Esophagus (tissue), 2 donors: ENCODE data around the gene UHRF1. TPM values are rescaled to one million over a fixed set of nuclear protein-coding genes. Genes with fewer than 3 reads are reported as not detected.
"Not testable (repeated sequence)": the region's sequence is repeated elsewhere in the genome, so short reads cannot be mapped to it uniquely, and the experiment has no call there.

Experiments
- H3K27ac ChIP-seq, 2 donors: one replicate each; pipeline ENCODE4 v1.5.1; 2013; ENCODE audit warnings: low read depth in 2 of 2, mild to moderate bottlenecking in 2 of 2, inconsistent platforms in 1 of 2, low read length in 1 of 2, moderate library complexity in 1 of 2
- H3K27me3 ChIP-seq, 2 donors: one replicate each; pipeline ENCODE4 v1.6.1; 2013; ENCODE audit warnings: low read length in 2 of 2, control low read depth in 1 of 2, mild to moderate bottlenecking in 1 of 2; ENCODE audit not compliant: insufficient read depth in 2 of 2, control insufficient read depth in 1 of 2
- H3K36me3 ChIP-seq, 2 donors: one replicate each; pipeline ENCODE4 v1.6.1; 2013; ENCODE audit warnings: low read length in 1 of 2; ENCODE audit not compliant: control insufficient read depth in 2 of 2, insufficient read depth in 2 of 2
- H3K4me1 ChIP-seq, 2 donors: one replicate each; pipeline ENCODE4 v1.6.1; 2013; ENCODE audit warnings: low read length in 1 of 2; ENCODE audit not compliant: control insufficient read depth in 2 of 2, insufficient read depth in 2 of 2
- H3K4me3 ChIP-seq, 2 donors: one replicate each; pipeline ENCODE4 v1.5.1; 2013; ENCODE audit warnings: low read length in 2 of 2, mild to moderate bottlenecking in 2 of 2, low read depth in 1 of 2, moderate library complexity in 1 of 2
- H3K9me3 ChIP-seq, 2 donors: one replicate each; pipeline ENCODE4 v1.6.1; 2013; ENCODE audit warnings: mild to moderate bottlenecking in 2 of 2, low read depth in 1 of 2, low read length in 1 of 2, moderate library complexity in 1 of 2; ENCODE audit not compliant: control insufficient read depth in 2 of 2, insufficient read depth in 1 of 2
- WGBS, 2 donors: extraction: QIAGEN DNeasy Blood & Tissue Kit; methylation state at CpG; one replicate each; pipeline ENCODE4 v1.1.7; 2013; 5-methylcytosine and 5-hydroxymethylcytosine counted together
- polyA plus RNA-seq, 2 donors: library from polyadenylated mRNA; stranded (reverse); fragments of 200-250 nt; gene quantifications; one replicate each; pipeline ENCODE4 v1.2.3, GENCODE V29; 2013
- donor health status: healthy with polysubstance abuse.
- donor health status: Bipolar disorder and iron deficiency.

UHRF1 gene
- polyA plus RNA-seq, 2 donors = 7.8 to 10.0 TPM

DNA sequence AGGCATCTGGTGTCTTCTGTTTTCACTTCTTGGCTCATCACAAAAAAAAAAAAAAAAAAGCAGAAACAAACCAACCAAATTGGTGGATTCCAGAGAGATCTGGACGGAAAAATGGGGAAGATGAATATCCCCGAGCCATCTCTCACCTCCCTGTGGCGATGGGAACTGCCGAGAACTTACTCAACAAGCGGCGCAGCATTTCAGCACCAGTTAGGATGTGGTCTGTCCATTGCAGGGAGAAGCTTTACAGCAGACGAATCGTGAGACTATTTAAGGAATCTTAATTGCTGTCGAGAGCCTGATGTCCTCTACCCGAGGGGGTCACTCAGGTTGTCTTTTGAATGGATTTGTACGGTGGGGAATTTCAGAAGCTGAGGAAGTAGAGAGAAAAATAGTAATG, 42.4 kb downstream of the UHRF1 start:
- Histone ChIP-seq H3K9me3 (no peaks in the 10 kb centered on the region), H3K27me3 (no peaks in the 10 kb centered on the region), H3K27ac (no peak overlapping the region), H3K36me3 (no peaks in the 10 kb centered on the region), H3K4me1 (no peaks in the 10 kb centered on the region), H3K4me3 (no peak overlapping the region)
- WGBS, 2 donors = 90 to 91% methylated on average over 11 of the region's 11 CpGs

DNA sequence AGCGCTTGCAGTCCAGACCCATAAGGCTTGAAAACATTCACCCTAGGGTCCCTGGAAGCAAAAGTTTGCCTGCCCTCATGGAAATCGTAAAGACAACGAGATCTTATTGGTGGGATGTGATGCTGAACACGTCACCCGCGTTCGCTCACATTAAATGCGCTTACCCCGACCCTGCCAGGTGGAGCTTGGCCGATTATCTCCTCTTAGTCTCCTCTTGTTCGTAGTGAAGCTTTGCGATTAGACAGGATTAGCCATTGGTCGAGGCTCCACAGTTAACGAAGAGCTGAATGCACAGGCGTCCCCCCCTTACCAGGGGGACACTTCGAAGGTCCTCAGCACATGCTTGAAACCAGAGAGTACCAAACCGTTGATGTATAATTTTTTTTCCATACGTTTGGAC, 43.6 kb downstream of the UHRF1 start:
- no peaks in the 10 kb centered on the region for H3K9me3 ChIP-seq
- no peaks in the 10 kb centered on the region for H3K27me3 ChIP-seq
- H3K36me3 ChIP-seq = no peaks in the 10 kb centered on the region
- WGBS, 2 donors = 96% methylated on average over 18 of the region's 18 CpGs
- H3K4me3 ChIP-seq = no peak overlapping the region
- no peaks in the 10 kb centered on the region for H3K4me1 ChIP-seq
- no peak overlapping the region for H3K27ac ChIP-seq

DNA sequence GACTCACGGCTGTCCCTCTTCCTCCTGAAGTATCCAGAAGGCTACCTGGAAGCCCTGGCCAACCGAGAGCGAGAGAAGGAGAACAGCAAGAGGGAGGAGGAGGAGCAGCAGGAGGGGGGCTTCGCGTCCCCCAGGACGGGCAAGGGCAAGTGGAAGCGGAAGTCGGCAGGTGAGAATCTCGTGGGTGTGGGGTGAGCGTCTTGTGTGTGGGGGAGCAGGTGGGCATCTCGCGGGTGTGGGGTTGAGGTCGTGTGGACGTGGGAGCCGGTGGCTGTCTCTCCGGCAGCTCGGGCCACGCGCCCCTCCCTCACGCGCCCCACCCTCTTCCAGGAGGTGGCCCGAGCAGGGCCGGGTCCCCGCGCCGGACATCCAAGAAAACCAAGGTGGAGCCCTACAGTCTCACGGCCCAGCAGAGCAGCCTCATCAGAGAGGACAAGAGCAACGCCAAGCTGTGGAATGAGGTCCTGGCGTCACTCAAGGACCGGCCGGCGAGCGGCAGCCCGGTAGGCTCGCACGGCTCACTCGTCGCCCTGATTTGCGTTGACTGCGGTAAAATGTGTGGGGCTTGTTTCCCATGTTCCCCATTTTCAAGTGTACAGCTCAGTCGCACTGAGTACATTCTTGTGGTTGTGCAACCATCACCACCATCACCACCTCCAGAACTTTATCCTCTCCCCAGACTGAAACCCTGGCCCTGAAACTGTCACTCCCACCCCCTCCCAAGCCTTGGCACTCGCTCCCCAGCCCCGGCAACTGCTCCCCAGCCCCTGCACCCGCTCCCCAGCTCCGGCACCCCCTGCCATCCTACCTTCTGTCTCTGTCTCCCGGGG, 45.2 kb downstream of the UHRF1 start:
- not testable (repeated sequence) for H3K36me3 ChIP-seq, H3K27ac ChIP-seq, H3K27me3 ChIP-seq, H3K9me3 ChIP-seq, H3K4me1 ChIP-seq, H3K4me3 ChIP-seq
- WGBS, 2 donors = 92 to 94% methylated on average over 37 to 46 of the region's 46 CpGs

DNA sequence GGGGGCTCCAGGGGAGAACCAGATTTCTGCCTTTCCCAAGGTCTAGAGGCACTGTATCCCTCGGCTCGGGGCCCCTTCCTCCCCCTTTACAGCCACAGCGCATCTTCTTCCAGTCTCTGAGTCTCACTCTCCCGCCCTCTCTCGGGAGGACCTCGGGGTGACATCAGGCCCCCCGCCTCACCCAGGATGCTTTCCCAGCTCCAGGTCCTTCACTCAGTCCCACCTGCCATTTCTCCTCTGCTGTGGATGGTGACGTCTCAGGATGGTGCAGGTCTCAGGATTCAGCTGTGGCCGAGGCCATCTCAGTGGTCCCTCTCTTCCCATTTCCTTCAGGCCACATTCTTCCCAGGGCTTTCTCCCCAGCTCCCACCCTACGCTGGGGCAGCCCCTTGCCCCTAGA, 46.0 kb downstream of the UHRF1 start:
- H3K36me3 ChIP-seq = peaks cover 0 to 2% of the 10 kb centered on the region in 2 donors
- 95 to 98% methylated on average over 10 of the region's 10 CpGs for WGBS, 2 donors
- no peak overlapping the region for H3K27ac ChIP-seq
- H3K4me3 ChIP-seq = no peak overlapping the region
- H3K27me3 ChIP-seq = no peaks in the 10 kb centered on the region
- H3K9me3 ChIP-seq = no peaks in the 10 kb centered on the region
- no peaks in the 10 kb centered on the region for H3K4me1 ChIP-seq

DNA sequence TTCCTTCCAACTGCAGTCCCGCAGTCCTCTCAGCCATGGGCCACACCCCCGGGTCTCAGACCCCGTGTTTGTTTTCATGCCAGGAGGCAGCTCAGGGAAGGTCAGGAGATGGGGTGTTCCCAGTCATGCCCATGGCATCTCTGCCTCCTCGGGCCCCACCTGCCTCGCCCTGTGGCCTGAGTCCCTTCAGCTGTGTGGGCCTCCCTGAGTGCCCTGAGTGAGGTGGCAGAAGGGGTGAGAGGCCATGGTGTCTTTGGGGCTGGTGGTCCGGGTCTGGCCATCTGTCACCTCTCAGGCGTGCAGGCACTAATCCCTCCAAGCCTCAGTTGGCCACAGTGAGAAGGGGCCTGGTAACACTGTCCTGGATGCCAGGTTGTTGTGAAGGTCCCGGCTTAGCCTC, 48.7 kb downstream of the UHRF1 start:
- WGBS, 2 donors = 94% methylated on average over 8 of the region's 8 CpGs
- Histone ChIP-seq H3K9me3 (no peaks in the 10 kb centered on the region), H3K27ac (no peak overlapping the region), H3K27me3 (no peaks in the 10 kb centered on the region), H3K36me3 (peaks cover 0 to 2% of the 10 kb centered on the region in 2 donors), H3K4me1 (no peaks in the 10 kb centered on the region), H3K4me3 (no peak overlapping the region)

DNA sequence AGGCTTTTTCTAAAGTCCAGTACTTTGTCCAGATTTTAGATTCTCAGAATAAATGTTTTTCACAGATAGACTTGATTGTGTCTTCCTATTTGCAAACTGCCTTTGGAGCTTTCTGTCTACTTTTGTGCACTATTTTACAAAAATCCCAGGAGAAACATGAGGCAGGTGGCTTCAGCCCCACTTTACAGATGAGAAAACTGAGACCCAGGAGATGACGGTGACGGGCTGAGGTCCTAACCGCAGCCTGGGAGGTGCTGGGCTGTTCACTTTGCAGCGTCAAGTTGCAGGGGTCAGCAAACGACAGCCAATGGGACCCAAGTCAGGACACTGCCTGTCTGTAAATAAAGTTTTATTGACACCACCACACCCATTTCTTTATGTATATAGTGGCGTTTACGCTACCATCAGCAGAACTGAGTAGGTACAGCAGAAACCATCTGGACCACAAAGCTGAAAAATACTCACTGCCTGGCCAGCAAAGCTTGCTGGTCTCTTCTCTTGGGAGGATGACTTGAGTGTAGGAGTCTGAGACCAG, 52.9 kb downstream of the UHRF1 start:
- Histone ChIP-seq H3K4me1 (no peaks in the 10 kb centered on the region), H3K36me3 (peaks cover 0 to 2% of the 10 kb centered on the region in 2 donors), H3K4me3 (no peak overlapping the region), H3K27me3 (no peaks in the 10 kb centered on the region), H3K27ac (no peak overlapping the region), H3K9me3 (no peaks in the 10 kb centered on the region)
- WGBS, 2 donors = 96 to 97% methylated on average over 7 of the region's 7 CpGs

DNA sequence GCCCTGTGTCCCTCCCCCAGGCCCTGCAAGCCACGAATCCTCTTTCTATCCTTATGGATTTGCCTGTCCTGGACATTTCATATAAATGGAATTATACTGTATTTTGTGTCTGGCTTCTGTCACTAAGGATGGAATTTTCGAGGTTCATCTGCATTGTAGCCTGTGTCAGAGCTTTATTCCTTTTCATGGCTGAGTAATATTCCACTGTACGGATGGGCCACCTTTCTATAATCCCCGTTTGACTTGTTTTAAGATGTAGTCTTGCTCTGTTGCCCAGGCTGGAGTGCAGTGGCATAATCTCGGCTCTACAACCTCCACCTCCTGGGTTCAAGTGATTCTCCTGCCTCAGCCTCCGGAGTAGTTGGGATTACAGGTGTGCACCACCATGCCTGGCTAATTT, 55.8 kb downstream of the UHRF1 start:
- Histone ChIP-seq H3K27me3 (no peaks in the 10 kb centered on the region), H3K36me3 (no peaks in the 10 kb centered on the region), H3K4me3 (no peak overlapping the region), H3K27ac (no peak overlapping the region), H3K4me1 (peaks cover 0 to 3% of the 10 kb centered on the region in 2 donors), H3K9me3 (no peaks in the 10 kb centered on the region)
- 95 to 98% methylated on average over 6 of the region's 6 CpGs for WGBS, 2 donors

DNA sequence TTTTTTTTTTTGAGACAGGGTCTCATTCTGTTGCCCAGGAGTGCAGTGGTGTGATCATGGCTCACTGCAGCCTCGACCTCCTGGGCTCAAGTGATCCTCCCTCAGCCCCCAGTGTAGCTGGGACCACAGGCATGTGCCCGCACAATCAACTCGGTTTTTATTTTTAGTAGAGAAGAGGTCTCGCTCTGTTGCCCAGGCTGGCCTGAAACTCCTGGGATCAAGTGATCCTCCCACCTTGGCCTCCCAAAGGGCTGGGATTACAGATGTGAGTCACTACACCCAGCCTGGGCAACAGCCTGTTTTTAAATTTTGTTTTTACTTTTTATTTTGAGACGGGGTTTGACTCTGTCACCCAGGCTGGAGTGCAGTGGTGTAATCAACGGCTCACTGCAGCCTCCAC, 57.3 kb downstream of the UHRF1 start:
- no peaks in the 10 kb centered on the region for H3K27me3 ChIP-seq
- H3K27ac ChIP-seq = no peak overlapping the region
- no peaks in the 10 kb centered on the region for H3K36me3 ChIP-seq
- H3K4me3 ChIP-seq = no peak overlapping the region
- peaks cover 3 to 9% of the 10 kb centered on the region in 2 donors for H3K4me1 ChIP-seq
- no peaks in the 10 kb centered on the region for H3K9me3 ChIP-seq
- WGBS, 2 donors = 78 to 84% methylated on average over 6 of the region's 6 CpGs

DNA sequence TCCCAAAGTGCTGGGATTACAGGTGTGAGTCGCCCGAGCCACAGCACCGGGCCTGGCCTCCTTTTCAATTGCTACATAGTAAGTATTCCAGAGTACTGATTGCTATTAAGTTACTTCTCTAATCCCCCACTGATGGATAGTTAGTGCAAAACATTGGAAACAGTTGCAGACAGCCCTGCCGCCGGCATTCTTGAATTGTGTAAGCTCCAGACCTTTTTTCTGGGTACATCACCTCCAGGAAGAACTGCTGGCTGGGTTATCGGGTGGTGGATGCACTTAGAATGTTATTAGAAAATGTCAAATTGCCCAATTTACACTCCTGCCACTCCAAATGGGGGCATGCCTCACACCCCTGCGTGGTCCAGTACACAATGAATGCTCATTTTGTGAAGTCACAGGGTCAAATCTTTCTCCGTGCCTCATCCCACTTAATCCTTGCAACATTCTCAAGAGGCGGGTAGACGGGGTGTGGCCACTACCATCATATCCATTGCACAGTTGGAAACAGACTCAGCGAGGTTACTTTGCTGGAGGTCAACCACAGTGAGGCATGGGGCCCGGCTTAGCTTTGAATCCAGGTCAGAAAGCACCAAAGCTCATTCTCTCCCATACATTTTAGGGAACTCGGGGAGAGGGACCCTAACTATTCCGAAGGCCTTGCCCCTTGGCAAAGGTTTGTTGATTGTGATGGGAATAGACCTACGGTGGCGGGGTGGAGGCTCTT, 58.6 kb downstream of the UHRF1 start:
- peak overlapping the region; percentile 60 to 80 for H3K27ac ChIP-seq
- no peaks in the 10 kb centered on the region for H3K9me3 ChIP-seq
- no peaks in the 10 kb centered on the region for H3K36me3 ChIP-seq
- peaks cover 8 to 21% of the 10 kb centered on the region in 2 donors for H3K4me1 ChIP-seq
- peak overlapping the region; percentile 17 to 30 for H3K4me3 ChIP-seq
- no peaks in the 10 kb centered on the region for H3K27me3 ChIP-seq
- WGBS, 2 donors = 64 to 65% methylated on average over 16 of the region's 16 CpGs
